GM12872 (cell line): ENCODE results near the gene DESI1.

Source experiments
- TF ChIP-seq, protein P1 (sequence below): IDR thresholded peaks from 3 replicates; pipeline ENCODE4 v1.5.1; 2011; ENCODE audit warnings: low read depth, mild to moderate bottlenecking, low read length, moderate library complexity; ENCODE audit not compliant: insufficient read depth

The DESI1 gene

DNA sequence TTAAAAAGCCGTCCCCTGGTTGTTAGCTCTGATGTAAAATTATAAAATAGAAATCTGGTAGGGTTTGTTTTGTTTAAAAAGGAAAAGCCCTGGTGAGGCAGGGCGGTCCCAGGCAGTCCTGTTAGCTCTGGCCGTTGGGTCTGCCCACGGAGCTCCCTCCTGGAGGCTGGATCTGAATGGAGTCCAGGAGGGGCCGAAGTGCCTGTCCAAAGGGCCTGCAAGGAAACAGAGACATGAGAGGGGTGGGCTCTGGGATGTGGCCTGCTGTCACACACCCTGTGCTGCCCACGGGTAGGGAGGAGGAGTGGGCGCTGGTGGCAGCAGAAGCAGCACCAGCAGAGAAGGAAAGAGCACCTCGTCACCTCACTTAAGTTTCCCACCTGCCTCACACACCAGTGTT, 19.9 kb downstream of the DESI1 start:
- TF ChIP-seq, protein P1, sequence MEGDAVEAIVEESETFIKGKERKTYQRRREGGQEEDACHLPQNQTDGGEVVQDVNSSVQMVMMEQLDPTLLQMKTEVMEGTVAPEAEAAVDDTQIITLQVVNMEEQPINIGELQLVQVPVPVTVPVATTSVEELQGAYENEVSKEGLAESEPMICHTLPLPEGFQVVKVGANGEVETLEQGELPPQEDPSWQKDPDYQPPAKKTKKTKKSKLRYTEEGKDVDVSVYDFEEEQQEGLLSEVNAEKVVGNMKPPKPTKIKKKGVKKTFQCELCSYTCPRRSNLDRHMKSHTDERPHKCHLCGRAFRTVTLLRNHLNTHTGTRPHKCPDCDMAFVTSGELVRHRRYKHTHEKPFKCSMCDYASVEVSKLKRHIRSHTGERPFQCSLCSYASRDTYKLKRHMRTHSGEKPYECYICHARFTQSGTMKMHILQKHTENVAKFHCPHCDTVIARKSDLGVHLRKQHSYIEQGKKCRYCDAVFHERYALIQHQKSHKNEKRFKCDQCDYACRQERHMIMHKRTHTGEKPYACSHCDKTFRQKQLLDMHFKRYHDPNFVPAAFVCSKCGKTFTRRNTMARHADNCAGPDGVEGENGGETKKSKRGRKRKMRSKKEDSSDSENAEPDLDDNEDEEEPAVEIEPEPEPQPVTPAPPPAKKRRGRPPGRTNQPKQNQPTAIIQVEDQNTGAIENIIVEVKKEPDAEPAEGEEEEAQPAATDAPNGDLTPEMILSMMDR, result no peak

DNA sequence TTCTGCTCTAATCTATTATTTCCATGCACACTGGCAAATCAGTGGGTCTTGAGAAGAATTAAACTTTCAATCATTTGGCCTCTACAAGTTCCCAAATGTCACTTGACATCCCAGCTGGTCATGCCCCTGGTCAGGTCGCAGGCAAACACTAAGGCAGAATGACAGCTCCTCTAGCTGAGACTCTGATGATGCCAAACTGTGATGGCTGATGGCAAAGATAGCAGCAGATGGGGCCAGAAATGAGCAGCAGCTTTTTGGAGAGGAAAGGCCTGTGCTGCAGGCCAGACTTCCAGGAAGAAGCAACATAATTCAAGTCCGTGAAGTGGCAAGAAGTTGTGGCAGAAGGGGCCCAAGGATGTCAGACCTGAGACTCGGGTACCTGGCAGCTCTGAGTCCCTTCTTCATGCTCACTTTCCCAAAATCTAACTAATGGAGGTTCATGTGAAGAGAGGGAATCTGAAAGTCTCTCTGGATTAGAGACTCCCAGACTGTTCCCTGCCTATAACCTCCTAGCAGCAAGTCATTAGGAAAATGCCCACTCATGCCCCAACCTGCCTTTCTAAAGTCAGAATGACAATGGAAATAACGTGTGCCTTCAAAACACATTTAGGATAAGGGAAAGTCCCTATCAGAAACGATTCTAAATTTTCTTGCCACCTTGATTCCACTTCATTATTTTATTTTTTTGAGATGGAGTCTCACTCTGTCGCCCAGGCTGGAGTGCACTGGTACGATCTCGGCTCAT, 21.8 kb downstream of the DESI1 start:
- TF ChIP-seq, protein P1, result no peak

DNA sequence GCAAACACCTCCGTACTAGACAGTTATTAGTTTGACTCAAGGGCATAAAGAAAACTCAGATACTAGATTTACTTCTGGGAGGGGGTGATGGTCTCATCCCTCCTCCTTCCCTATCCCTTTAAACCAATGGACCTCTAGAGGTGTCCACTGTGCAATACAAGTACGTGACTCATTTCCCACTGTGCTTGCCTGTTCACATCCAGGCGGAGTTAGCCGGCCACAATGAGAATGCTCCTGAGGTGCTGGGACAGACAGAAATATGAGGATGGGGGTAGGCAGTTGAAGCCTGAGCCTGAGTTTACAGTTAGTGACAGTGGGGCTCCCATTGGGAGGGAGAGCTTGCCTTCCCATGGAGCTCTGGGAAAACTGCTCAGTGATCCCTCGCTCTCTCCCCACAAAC, 22.8 kb downstream of the DESI1 start:
- TF ChIP-seq, protein P1, result no peak

DNA sequence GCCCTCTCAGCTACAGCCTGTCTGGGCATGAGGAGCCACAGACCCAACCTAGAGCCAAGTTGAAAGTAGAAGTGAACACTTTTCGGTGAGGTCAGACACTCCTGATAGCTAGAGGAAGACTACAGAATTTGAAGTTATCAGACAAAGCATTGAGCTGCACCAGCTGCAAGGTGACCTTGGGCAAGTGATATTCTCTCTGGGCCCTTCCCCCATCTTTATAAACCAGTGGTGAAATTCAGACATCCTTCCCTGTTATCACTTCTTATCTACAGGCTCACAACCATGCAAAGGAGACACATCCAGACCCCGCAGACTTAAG, 23.2 kb downstream of the DESI1 start:
- TF ChIP-seq, protein P1, result no peak

DNA sequence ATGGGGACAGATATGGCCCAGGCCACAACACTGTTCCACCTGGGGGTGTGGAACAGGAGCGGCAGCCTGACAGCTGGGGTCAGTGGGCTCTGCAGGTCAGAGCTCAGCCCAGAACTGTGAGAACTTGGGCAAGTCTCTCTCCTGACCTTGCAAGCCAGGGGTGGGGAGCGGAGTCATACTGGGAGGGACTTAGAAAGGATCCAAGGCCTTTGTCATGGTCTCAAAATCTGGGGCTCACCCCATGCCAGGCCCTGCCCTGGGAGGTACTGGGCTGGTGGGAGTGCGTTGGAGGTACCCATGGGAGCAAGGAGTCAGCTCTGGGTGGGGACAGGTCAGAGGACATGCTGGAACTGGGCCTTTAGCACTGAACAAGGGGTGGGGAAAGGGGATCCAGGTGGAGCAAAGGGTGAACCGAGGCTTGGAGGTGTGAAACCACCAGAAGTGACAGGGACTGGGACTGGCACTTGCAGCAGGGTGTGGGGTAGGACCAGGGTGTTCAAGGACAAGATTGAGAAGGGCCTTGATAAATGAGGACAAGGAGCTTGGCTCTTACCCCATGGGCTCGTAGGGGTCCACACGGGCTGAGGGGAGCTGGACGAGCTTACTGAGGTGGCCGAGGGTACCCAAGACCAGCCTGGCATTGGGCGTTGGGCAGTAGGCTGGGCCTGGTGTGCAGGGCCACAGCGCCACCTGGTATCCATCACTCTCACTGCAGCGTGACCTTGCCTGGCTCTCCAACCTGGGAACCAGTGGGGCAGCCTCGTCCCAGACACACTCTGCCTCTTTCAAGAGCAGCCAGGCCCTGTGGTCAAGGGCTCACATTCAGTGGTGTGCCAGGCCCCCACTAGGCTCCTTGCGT, 23.8 kb downstream of the DESI1 start:
- TF ChIP-seq, protein P1, result peak; percentile 85

DNA sequence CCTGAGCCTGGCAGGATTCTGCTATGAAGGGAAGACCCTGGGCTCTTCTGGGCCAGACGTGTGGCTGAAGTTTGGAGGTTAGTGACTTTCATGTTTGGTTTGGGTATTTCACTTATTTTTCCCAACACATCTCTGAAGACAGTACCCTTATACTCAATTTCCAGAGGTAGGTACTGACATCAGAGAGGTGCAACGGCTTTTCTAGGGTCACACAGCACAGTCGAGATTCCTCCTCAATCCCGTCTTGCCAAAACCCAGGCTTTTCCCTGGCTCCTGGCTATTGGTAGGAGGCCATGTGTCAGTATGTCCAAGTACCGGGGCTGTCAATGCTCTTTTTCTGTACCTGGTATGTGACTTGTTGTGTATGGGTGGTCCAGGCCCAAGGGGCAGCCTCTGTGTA, 25.1 kb downstream of the DESI1 start:
- TF ChIP-seq, protein P1, result no peak

DNA sequence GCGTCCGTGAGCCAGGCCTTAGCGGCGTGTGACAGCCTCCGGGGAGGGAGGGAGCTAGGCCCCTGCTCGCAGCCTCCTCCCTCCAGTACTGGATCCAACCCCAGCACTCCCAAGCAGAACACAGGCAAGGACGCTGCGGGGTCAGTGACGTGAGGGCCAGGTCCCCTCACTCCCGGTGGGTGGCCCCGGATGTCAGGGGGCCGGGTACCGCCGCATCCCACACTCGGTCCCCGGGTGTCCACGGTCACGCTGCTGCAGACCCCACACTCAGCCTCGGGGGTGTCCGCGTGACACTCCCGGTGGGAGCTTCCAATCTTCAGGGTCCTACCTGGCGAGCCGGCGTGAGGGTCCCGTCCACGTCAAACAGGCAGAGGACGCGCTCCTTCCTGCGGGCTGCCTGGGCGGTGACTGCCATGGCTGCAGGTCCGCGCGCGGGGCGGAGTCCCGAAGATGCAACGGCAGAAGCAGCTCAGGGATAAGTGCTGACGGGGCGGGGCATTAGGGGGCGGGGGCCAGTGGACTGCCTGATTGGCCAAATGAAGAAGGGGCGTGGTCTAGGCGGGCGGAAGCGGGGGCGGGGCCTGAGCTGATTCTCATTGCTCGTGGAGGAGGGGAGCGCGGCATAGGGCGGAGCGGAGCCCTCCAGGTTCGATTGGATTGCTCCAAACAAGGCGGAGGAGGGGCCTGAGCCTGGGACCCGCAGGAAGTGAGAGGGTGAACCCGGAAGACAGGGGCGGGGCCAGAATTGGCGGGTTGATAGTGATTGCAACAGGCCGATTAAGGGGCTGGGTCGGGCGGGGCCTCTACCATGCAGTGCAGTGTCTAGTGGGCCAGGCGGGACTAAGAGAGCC, 31.2 kb downstream of the DESI1 start, which contains the start of gene PMM1:
Gene PMM1, minus strand, starts transcription at position 450 of the 851 bp plus-strand sequence. Its CDS starts 35 bp downstream, at position 415.
- TF ChIP-seq, protein P1, result no peak
